ENCODE data around the gene PACC1.

PACC1 gene

GRCh38 chr1:212414328-212415106 is at the start of gene PACC1:
Gene PACC1 (minus strand): TSS chr1:212414886. CDS start chr1:212414757, 129 bp downstream.
- no peak for TF ChIP-seq CTCF (IDR thresholded peaks at IDR 0.05; ENCODE audit: insufficient read depth, low read depth, low read length, missing control alignments)
- peak within 1 kb of the TSS; percentile 81 for H3K4me3 ChIP-seq (ENCODE audit: low read depth, low read length)
- DNase-seq (ENCODE audit: low read depth): peak; percentile 98

GRCh38 chr1:212463565-212464285 is 49.0 kb upstream of the PACC1 start:
- TF ChIP-seq CTCF (IDR thresholded peaks at IDR 0.05; ENCODE audit: insufficient read depth, low read depth, low read length, missing control alignments): no peak
- H3K4me3 ChIP-seq (ENCODE audit: low read depth, low read length): no peak overlapping the region
- no peak for DNase-seq (ENCODE audit: low read depth)

- no peak for TF ChIP-seq CTCF (IDR thresholded peaks at IDR 0.05; ENCODE audit: insufficient read depth, low read depth, low read length, missing control alignments)
- no peak for DNase-seq (ENCODE audit: low read depth)
These were observed 47.4 kb upstream of the PACC1 start for GRCh38 chr1:212461916-212462660.

GRCh38 chr1:212460376-212460775 is 45.7 kb upstream of the PACC1 start:
- no peak overlapping the region for H3K4me3 ChIP-seq (ENCODE audit: low read depth, low read length)
- no peak for DNase-seq (ENCODE audit: low read depth)
- no peak for TF ChIP-seq CTCF (IDR thresholded peaks at IDR 0.05; ENCODE audit: insufficient read depth, low read depth, low read length, missing control alignments)

More at GRCh38 chr1:212461916-212462660, 47.4 kb upstream of the PACC1 start:
- no peak overlapping the region for H3K4me3 ChIP-seq (ENCODE audit: low read depth, low read length)

- no peak for DNase-seq (ENCODE audit: low read depth)
- TF ChIP-seq CTCF (IDR thresholded peaks at IDR 0.05; ENCODE audit: insufficient read depth, low read depth, low read length, missing control alignments): no peak
- H3K4me3 ChIP-seq (ENCODE audit: low read depth, low read length): no peak overlapping the region
These were observed 45.0 kb upstream of the PACC1 start for GRCh38 chr1:212459656-212460055.

- DNase-seq (ENCODE audit: low read depth): no peak
- no peak for TF ChIP-seq CTCF (IDR thresholded peaks at IDR 0.05; ENCODE audit: insufficient read depth, low read depth, low read length, missing control alignments)
- no peak overlapping the region for H3K4me3 ChIP-seq (ENCODE audit: low read depth, low read length)
These were observed 44.1 kb upstream of the PACC1 start for GRCh38 chr1:212458817-212459216.
